ENCODE results near the gene GNA14. TPM values are rescaled to one million over a fixed set of nuclear protein-coding genes. Genes with fewer than 3 reads are reported as not detected.

Gene GNA14
- total and polyA plus RNA-seq, 2 of the 8 experiments (the other 6 are each of a cell fraction or from before 2014, with no cell fraction given) = 3.4 to 6.3 TPM

- TF ChIP-seq CHD1 (IDR thresholded peaks at IDR 0.05; ENCODE audit: low read depth, low read length) = no peak
- no peak for TF ChIP-seq JUND (IDR thresholded peaks at IDR 0.05; ENCODE audit: low read length)
- TF ChIP-seq SAP30 (IDR thresholded peaks at IDR 0.05; ENCODE audit: insufficient read depth, insufficient replicate concordance, low read length) = no peak
- no peak for TF ChIP-seq KDM5A (IDR thresholded peaks at IDR 0.05; ENCODE audit: low read length)
- peak; percentile 86 for TF ChIP-seq E2F6 (IDR thresholded peaks at IDR 0.05)
- TF ChIP-seq CHD7 (IDR thresholded peaks at IDR 0.05; ENCODE audit: insufficient replicate concordance, low read length) = no peak
- TF ChIP-seq GABPA (IDR thresholded peaks at IDR 0.05; ENCODE audit: borderline replicate concordance, insufficient read depth, low read length) = no peak
Measured at GRCh38 chr9:77534376-77535057, 113.6 kb downstream of the GNA14 start (continued).

Data from H1 (cell line).